ENCODE data around the gene ZNF664. TPM values are rescaled to one million over a fixed set of nuclear protein-coding genes. Genes with fewer than 3 reads are reported as not detected.

Gene ZNF664
- total and polyA plus RNA-seq, 2 donors (not counting 1 experiment from before 2014, with no cell fraction given): 14.3 to 47.1 TPM

GRCh38 chr12:123941000-123941399 is 32.0 kb upstream of the ZNF664 start:
- peaks cover 2% of the 10 kb centered on the region for H4K20me1 ChIP-seq (ENCODE audit: control insufficient read depth, insufficient read depth, low read length, poor library complexity, severe bottlenecking)
- DNase-seq: no peak
- no peak overlapping the region for H3K27ac ChIP-seq (ENCODE audit: low read length in 2 of 2)
- peaks cover 14 to 16% of the 10 kb centered on the region in 2 donors for H3K4me1 ChIP-seq (ENCODE audit: control insufficient read depth in 2 of 2, insufficient read depth in 2 of 2, low read length in 2 of 2)
- ChIA-PET CTCF (interaction anchor here (0.8 kb wide), 1 partner anchor 23 kb away, joined by 3 read pairs; no protein-coding TSS in a partner anchor), POLR2A (no interaction called here)
- intact Hi-C loops (cut with micrococcal nuclease): no loop called here
- peaks cover 7 to 50% of the 10 kb centered on the region in 2 experiments for H3K36me3 ChIP-seq (replicated peaks in 1 of 2; ENCODE audit: control extremely low read depth in 1 of 2, control insufficient read depth in 1 of 2, extremely low read depth in 1 of 2, insufficient read depth in 2 of 2, low read length in 1 of 2)
- H3K27me3 ChIP-seq (replicated peaks in 1 of 4; ENCODE audit: control extremely low read depth in 1 of 4, control insufficient read depth in 3 of 4, insufficient read depth in 4 of 4, low read length in 3 of 4): no peaks in the 10 kb centered on the region
- H3K9me3 ChIP-seq (ENCODE audit: control extremely low read depth in 1 of 3, control insufficient read depth in 2 of 3, insufficient read depth in 1 of 3, low read length in 2 of 3): peaks cover 0 to 12% (median 2%) of the 10 kb centered on the region in 3 donors
- no peak overlapping the region for H3K4me3 ChIP-seq (ENCODE audit: control extremely low read depth in 1 of 5, extremely low read depth in 1 of 5, insufficient read depth in 1 of 5, low read depth in 2 of 5, low read length in 4 of 5)
- Mint-ChIP-seq H3K4me3 (no peak overlapping the region), H3K27ac (no peak overlapping the region), H3K4me1 (peaks cover 23% of the 10 kb centered on the region), H3K9me3 (ENCODE audit: insufficient read depth) (peaks cover 2% of the 10 kb centered on the region), H3K27me3 (no peaks in the 10 kb centered on the region)
- no peak overlapping the region for H2AFZ ChIP-seq (ENCODE audit: insufficient read depth, low read depth, low read length, poor library complexity, severe bottlenecking)
- ATAC-seq (ENCODE audit: low read depth): no peak
- no peak overlapping the region for H3K4me2 ChIP-seq (replicated peaks; ENCODE audit: low read depth, low read length, poor library complexity, severe bottlenecking)
- 86% methylated on average over 5 of the region's 9 CpGs for WGBS (ENCODE audit: insufficient coverage)
- no peak for TF ChIP-seq EZH2 (IDR thresholded peaks at IDR 0.05; ENCODE audit: borderline replicate concordance, insufficient read depth, low read depth, low read length, poor library complexity, severe bottlenecking)
- no peak for TF ChIP-seq CTCF (IDR thresholded peaks at IDR 0.05)
- H3K9ac ChIP-seq (ENCODE audit: low read length): no peak overlapping the region
- no peaks in the 10 kb centered on the region for H3K79me2 ChIP-seq (ENCODE audit: control insufficient read depth, insufficient read depth, low read length)

- no peak for TF ChIP-seq CTCF (IDR thresholded peaks at IDR 0.05)
- no peak for TF ChIP-seq EZH2 (IDR thresholded peaks at IDR 0.05; ENCODE audit: borderline replicate concordance, insufficient read depth, low read depth, low read length, poor library complexity, severe bottlenecking)
- WGBS (ENCODE audit: insufficient coverage): 95% methylated on average over 10 of the region's 13 CpGs
- H3K4me1 Mint-ChIP-seq: peaks cover 20% of the 10 kb centered on the region
- intact Hi-C loops (cut with micrococcal nuclease): no loop called here
- Histone ChIP-seq H3K4me1 (ENCODE audit: control insufficient read depth in 2 of 2, insufficient read depth in 2 of 2, low read length in 2 of 2) (peaks cover 14 to 16% of the 10 kb centered on the region in 2 donors), H3K4me3 (ENCODE audit: control extremely low read depth in 1 of 5, extremely low read depth in 1 of 5, insufficient read depth in 1 of 5, low read depth in 2 of 5, low read length in 4 of 5) (no peak overlapping the region), H2AFZ (ENCODE audit: insufficient read depth, low read depth, low read length, poor library complexity, severe bottlenecking) (no peak overlapping the region), H3K9ac (ENCODE audit: low read length) (no peak overlapping the region), H3K4me2 (replicated peaks; ENCODE audit: low read depth, low read length, poor library complexity, severe bottlenecking) (no peak overlapping the region), H3K36me3 (replicated peaks in 1 of 2; ENCODE audit: control extremely low read depth in 1 of 2, control insufficient read depth in 1 of 2, extremely low read depth in 1 of 2, insufficient read depth in 2 of 2, low read length in 1 of 2) (peaks cover 7 to 46% of the 10 kb centered on the region in 2 experiments), H3K27me3 (replicated peaks in 1 of 4; ENCODE audit: control extremely low read depth in 1 of 4, control insufficient read depth in 3 of 4, insufficient read depth in 4 of 4, low read length in 3 of 4) (no peaks in the 10 kb centered on the region), H4K20me1 (ENCODE audit: control insufficient read depth, insufficient read depth, low read length, poor library complexity, severe bottlenecking) (peaks cover 6% of the 10 kb centered on the region), H3K9me3 (ENCODE audit: control extremely low read depth in 1 of 3, control insufficient read depth in 2 of 3, insufficient read depth in 1 of 3, low read length in 2 of 3) (peaks cover 0 to 12% (median 2%) of the 10 kb centered on the region in 3 donors), H3K79me2 (ENCODE audit: control insufficient read depth, insufficient read depth, low read length) (no peaks in the 10 kb centered on the region), H3K27ac (ENCODE audit: low read length in 2 of 2) (no peak overlapping the region)
- peaks cover 2% of the 10 kb centered on the region for H3K9me3 Mint-ChIP-seq (ENCODE audit: insufficient read depth)
- no peak overlapping the region for H3K27ac Mint-ChIP-seq
- ChIA-PET CTCF (interaction anchor here (0.8 kb wide), 1 partner anchor 22 kb away, joined by 3 read pairs; no protein-coding TSS in a partner anchor), POLR2A (no interaction called here)
- no peak overlapping the region for H3K4me3 Mint-ChIP-seq
- DNase-seq (no peak), ATAC-seq (ENCODE audit: low read depth) (no peak)
- no peaks in the 10 kb centered on the region for H3K27me3 Mint-ChIP-seq
Observed at GRCh38 chr12:123941624-123942237, 31.3 kb upstream of the ZNF664 start.
